Lower leg skin (tissue), 4 donors: ENCODE measurements around the gene MX2. TPM values are rescaled to one million over a fixed set of nuclear protein-coding genes. Genes with fewer than 3 reads are reported as not detected.

Experiments used
- DNase-seq, 2 donors: peaks; one replicate each; pipeline ENCODE4 v3.0.0-alpha.2; 2019; ENCODE audit warnings: low spot score in 2 of 2
- H3K4me3 ChIP-seq: fragments of 200-600 bp; sonication (generic); 2 replicates; pipeline ENCODE4 v1.5.1; 2017; ENCODE audit warnings: mild to moderate bottlenecking, low read depth; ENCODE audit not compliant: poor library complexity, severe bottlenecking
- POLR2A ChIP-seq, 2 donors: fragments of 450-650 bp; IDR thresholded peaks; one replicate each; pipeline ENCODE4 v1.6.1; 2016 to 2017; ENCODE audit warnings: antibody characterized with exemption in 2 of 2, mild to moderate bottlenecking in 1 of 2, moderate library complexity in 1 of 2
- WGBS, 2 donors: methylation state at CpG; one replicate each; pipeline ENCODE4 v1.1.5; 2018; 5-methylcytosine and 5-hydroxymethylcytosine counted together
- intact Hi-C: fragments of 100-400 bp; cut with DNase I; formaldehyde crosslinking; loops from one replicate; pipeline ENCODE4 v1.15.0; 2023; ENCODE audit warnings: low total_unique reads
- total RNA-seq, 4 donors: library from RNA; depleted of rRNA; stranded (reverse); fragments of >200 nt; gene quantifications; one replicate each; pipeline ENCODE4 v1.1.0, GENCODE V29; 2016
- TF ChIP-seq, protein P1 (sequence below), 3 donors: fragments of 450-650 bp; IDR thresholded peaks; one replicate each; pipeline ENCODE4 v1.5.1; 2016; ENCODE audit warnings: antibody characterized with exemption in 3 of 3, mild to moderate bottlenecking in 3 of 3, moderate library complexity in 2 of 3

Gene MX2
- total RNA-seq, 4 donors from 2014 or later, result 1.9 to 10.3 (median 6.0) TPM

DNA sequence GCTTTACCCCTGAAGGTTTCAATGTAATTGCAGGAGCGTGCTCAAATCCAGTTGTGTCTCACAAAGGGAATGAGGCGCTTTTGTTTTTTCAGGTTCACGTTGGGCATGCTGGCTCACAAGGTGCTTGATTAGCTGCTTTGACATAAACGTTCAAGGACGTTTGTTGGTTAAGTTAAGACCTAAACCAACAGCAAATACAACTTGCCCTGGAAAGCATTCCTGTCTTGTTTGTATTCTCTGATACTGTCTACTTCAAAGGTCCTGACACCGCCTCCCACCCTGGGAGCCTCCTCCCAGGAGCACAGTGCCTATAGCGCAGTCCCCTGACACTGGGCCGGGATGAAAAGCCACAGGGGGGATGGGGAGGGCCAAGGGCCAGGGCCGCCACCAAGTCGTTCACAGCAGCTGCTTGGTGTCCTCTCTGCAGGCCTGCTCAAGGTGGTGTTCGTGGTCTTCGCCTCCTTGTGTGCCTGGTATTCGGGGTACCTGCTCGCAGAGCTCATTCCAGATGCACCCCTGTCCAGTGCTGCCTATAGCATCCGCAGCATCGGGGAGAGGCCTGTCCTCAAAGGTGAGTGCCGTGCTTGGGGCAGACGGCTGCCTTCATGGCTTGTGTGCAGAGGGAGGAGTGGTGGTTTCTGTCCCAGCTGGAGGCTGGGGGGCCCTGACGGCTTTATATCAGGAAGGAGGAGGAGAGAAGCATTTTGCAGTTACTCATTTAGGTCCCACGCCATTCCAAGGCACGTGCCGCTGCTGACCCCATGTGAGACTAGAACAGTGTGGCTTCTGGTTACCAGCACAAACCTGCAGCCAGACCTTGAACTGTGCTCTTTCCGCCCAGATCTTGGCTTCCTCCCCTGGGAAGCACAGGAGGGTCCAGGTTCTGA, 39.1 kb upstream of the MX2 start:
- WGBS, 2 donors, result 87% methylated on average over 23 of the region's 23 CpGs

DNA sequence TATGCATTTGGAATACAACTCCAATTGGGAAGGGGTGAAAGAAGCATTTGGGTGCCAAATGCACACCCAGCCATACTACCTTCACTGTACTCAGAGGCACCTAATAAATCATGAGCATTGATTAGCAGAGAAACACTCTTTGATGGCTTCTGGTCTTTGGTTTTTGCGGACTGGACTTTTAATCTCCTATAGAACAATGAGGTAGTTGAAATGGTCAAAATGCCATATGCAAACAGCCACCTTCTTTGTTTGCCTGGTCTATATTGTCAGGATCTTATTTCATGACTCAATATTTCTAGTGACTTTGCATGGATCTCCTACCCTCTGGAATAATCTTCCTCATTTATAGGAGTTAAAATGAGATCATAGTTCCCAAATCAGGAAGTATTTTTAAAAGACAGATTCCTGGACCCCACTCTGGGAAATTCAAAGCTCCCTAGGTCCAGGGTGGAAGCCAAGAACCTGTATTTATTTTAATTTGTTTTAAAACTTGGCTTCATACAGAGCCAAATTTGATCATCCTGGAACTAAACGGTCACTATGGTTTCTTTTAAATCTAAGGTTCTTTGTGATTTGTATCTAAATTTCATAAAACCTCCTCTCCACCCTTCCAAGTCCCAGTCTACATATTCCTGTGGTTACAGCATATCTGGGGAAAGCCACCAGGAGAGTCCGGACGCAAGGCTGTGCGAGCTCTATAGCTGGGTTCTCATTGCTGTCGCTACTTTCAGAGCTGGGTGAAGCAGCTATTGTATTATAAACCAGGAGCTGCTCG, 36.5 kb upstream of the MX2 start:
- 80 to 92% methylated on average over 7 of the region's 7 CpGs for WGBS, 2 donors
- TF ChIP-seq POLR2A (IDR thresholded peaks at IDR 0.05), result no peak
- TF ChIP-seq, protein P1, sequence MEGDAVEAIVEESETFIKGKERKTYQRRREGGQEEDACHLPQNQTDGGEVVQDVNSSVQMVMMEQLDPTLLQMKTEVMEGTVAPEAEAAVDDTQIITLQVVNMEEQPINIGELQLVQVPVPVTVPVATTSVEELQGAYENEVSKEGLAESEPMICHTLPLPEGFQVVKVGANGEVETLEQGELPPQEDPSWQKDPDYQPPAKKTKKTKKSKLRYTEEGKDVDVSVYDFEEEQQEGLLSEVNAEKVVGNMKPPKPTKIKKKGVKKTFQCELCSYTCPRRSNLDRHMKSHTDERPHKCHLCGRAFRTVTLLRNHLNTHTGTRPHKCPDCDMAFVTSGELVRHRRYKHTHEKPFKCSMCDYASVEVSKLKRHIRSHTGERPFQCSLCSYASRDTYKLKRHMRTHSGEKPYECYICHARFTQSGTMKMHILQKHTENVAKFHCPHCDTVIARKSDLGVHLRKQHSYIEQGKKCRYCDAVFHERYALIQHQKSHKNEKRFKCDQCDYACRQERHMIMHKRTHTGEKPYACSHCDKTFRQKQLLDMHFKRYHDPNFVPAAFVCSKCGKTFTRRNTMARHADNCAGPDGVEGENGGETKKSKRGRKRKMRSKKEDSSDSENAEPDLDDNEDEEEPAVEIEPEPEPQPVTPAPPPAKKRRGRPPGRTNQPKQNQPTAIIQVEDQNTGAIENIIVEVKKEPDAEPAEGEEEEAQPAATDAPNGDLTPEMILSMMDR (IDR thresholded peaks at IDR 0.05), result no peak
- intact Hi-C loops, result no loop called here
- DNase-seq, result no peak
- no peak overlapping the region for H3K4me3 ChIP-seq

More for the DNA sequence above, 39.1 kb upstream of the MX2 start:
- DNase-seq, result no peak
- TF ChIP-seq, protein P1 (IDR thresholded peaks at IDR 0.05), result no peak
- TF ChIP-seq POLR2A (IDR thresholded peaks at IDR 0.05), result no peak
- H3K4me3 ChIP-seq, result no peak overlapping the region
- intact Hi-C loops, result no loop called here

DNA sequence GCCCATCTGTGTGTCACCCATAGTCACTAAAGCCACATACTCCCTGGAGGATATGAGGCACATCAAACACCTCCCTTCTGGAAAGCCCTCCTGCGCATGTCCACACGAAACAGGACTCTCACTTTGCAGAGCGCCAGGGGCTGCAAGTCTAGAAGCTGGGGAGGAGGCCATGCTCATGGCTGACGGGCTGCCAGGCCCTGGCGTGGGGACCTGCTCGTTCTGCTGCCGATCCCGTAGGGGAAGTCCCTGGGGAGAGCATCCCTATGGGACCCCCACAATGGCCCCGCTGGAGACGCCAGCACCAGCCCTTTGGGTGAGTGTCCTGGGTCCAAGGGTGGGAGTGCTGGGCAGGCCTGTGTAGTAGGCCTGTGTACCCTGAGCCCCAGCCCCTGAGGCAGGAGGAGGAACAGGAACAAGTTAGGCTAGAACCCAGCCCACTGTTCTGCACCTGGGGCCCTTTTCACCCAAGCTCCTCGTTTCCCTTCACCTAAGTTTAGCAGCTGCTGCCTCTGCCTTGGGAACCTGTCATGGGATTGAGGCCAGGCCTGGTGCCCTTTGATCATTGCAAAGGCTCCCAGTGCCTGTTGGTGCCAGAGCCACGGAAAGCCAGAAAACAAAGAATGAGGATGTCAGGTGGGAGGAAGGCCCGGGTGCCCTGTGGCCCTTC, 35.3 kb upstream of the MX2 start:
- intact Hi-C loops, result no loop called here
- DNase-seq, result peak in 1 of 2 donors; percentile 78
- no peak overlapping the region for H3K4me3 ChIP-seq
- TF ChIP-seq, protein P1 (IDR thresholded peaks at IDR 0.05), result no peak
- TF ChIP-seq POLR2A (IDR thresholded peaks at IDR 0.05), result no peak
- WGBS, 2 donors, result 72 to 82% methylated on average over 11 to 12 of the region's 13 CpGs

DNA sequence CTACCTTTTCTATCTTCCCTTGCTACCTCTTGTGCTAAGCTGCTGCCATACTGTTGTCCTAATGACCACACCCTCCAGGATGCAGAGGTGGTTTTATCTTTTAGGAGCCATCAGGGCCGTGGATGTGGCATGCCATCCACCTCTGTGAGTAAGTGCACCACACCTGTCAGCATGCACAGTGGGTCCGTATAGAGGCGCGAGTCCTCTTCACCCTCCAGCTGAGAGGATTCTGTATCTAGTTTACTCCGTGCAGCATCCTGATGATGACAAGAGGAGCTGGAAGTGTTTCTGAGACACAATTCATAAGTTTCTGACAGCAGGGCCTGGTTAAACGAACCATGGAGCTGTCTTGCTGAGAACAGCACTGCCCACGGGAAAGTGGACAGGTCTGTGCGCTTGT, 34.1 kb upstream of the MX2 start:
- H3K4me3 ChIP-seq, result no peak overlapping the region
- no peak for TF ChIP-seq POLR2A (IDR thresholded peaks at IDR 0.05)
- TF ChIP-seq, protein P1 (IDR thresholded peaks at IDR 0.05), result no peak
- intact Hi-C loops, result no loop called here
- 87 to 90% methylated on average over 8 of the region's 8 CpGs for WGBS, 2 donors
- peak in 1 of 2 donors; percentile 74 for DNase-seq

DNA sequence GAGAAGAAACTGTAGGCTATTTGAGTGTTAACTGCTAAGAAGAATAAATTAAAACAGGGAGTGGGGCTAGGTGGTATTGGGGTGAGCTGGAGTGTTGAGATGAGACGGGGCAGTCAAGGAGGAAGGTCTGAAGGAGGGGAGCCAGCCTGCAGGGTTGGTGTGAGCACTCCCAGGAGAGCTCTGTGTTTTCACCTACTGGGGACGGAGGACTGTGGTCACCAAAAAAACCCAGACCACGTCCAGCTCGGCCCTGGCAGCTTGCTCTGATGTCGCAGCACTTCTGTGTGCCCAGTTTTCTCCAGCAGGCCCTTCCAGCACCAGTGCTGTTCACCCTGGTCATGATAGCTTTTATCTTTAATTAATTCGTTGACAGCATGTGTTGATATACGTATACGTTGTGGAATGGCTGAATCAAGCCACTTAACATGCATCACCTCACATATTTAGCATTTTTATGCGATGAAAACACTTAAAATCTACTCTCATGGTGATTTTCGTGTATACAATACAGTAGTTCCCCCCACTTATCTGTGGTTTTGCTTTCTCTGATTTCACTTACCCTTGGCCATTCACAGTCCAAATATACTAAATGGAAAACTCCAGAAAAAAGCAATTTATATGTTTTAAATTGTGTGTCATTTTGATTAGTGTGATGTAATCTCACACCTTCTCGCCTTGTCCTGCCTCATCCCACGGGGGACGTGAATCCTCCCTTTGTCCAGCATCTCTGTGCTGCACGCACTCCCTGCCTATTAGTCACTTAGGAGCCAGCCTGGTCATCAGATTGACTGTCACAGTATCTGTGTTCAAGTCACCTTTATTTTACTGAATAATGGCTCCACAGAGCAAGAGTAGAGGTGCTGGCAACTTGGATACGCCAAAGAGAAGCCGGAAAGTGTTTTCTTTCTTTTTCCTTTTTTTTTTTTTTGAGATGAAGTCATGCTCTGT, 32.9 kb upstream of the MX2 start:
- 83 to 84% methylated on average over 16 of the region's 16 CpGs for WGBS, 2 donors

More for the DNA sequence above, 32.9 kb upstream of the MX2 start:
- intact Hi-C loops, result no loop called here
- DNase-seq, result peak in 1 of 2 donors; percentile 60
- TF ChIP-seq POLR2A (IDR thresholded peaks at IDR 0.05), result no peak
- TF ChIP-seq, protein P1 (IDR thresholded peaks at IDR 0.05), result no peak
- no peak overlapping the region for H3K4me3 ChIP-seq
